ENCODE measurements around the gene LHFPL2. TPM values are rescaled to one million over a fixed set of nuclear protein-coding genes. Genes with fewer than 3 reads are reported as not detected.

LHFPL2 gene
- 11.1 and 11.3 TPM in 2 replicates for total RNA-seq (2012; rRNA removed)
- 5.0 and 6.5 TPM in 2 replicates for polyA plus RNA-seq (2012; rRNA removed)
- polyA plus RNA-seq (2012; cell fraction: cytosol; rRNA removed): 3.8 and 6.1 TPM in 2 replicates
- 4.8 and 12.1 TPM in 2 replicates for polyA plus RNA-seq (2012; cell fraction: nucleus; rRNA removed; ENCODE audit: low replicate concordance)
- percentile 94 among the genes with signal in this experiment for Bru-seq, nascent RNA
- percentile 82 among the genes with signal in this experiment for BruChase-seq, experiment 1, labeled RNA remaining after a 6-hour chase
- percentile 87 among the genes with signal in this experiment for BruChase-seq, experiment 2, labeled RNA remaining after a 2-hour chase
- long read RNA-seq, full-length matches to known transcripts: 34 of 106 reads
- long read RNA-seq, partial matches to known transcripts: 42 of 106 reads
- long read RNA-seq, other reads (novel, unspliced or antisense): 30 of 106 reads

GRCh38 chr5:78648359-78649210 is at the start of gene LHFPL2:
LHFPL2 (minus strand) TSS chr5:78648772; CDS start chr5:78510213, 138,559 bp downstream.
- DNase-seq (peak; percentile 68), ATAC-seq (ENCODE audit: low read depth) (peak; percentile 84)
- peaks cover 10% of the 10 kb centered on the region; the same call in 1 of the 2 replicates for H4K20me1 ChIP-seq (ENCODE audit: insufficient read depth, low read length)
- H4K91ac ChIP-seq (ENCODE audit: insufficient read depth, low read depth, low read length): peak within 1 kb of the TSS; percentile 74; the same call in 1 of the 2 replicates
- H4K5ac ChIP-seq (ENCODE audit: low read depth, low read length): peak within 1 kb of the TSS; percentile 42
- in situ Hi-C loops (cut with MboI; ENCODE audit: low sequenced_read_pairs): no loop called here
- H2BK20ac ChIP-seq (ENCODE audit: low read depth, low read length): peak within 1 kb of the TSS; percentile 16
- H3K14ac ChIP-seq (replicated peaks; ENCODE audit: low read depth, low read length): peak within 1 kb of the TSS; percentile 94
- peak within 1 kb of the TSS; percentile 85 for H3K23ac ChIP-seq (ENCODE audit: low read depth, low read length)
- H3K4me2 ChIP-seq (ENCODE audit: low read depth, low read length): peak within 1 kb of the TSS; percentile 96
- peak within 1 kb of the TSS; percentile 92 for H2AK5ac ChIP-seq (ENCODE audit: low read depth, low read length)
- H3K4me3 ChIP-seq (ENCODE audit: insufficient read depth, low read depth, low read length): peak within 1 kb of the TSS; percentile 95
- intact Hi-C loops (cut with micrococcal nuclease): loop anchor here (1.0 to 5.0 kb wide), 8 partner anchors 56 to 319 kb away; partner anchors contain the start of gene SCAMP1
- peak within 1 kb of the TSS; percentile 87 for H2BK5ac ChIP-seq (ENCODE audit: low read depth, low read length, poor library complexity, severe bottlenecking)
- H2BK15ac ChIP-seq (ENCODE audit: low read depth, low read length): peak within 1 kb of the TSS; percentile 71; the same call in 2 of the 3 replicates
- H3K9me3 ChIP-seq (ENCODE audit: control insufficient read depth, insufficient read depth, low read length): no peaks in the 10 kb centered on the region
- H3K36me3 ChIP-seq (ENCODE audit: control insufficient read depth, insufficient read depth, low read length): peaks cover 2% of the 10 kb centered on the region; the same call in 1 of the 2 replicates
- H3K4me1 ChIP-seq (ENCODE audit: control insufficient read depth, insufficient read depth, low read length): peaks cover 14% of the 10 kb centered on the region
- H2AK9ac ChIP-seq (replicated peaks; ENCODE audit: low read depth, low read length, poor library complexity): peak within 1 kb of the TSS; percentile 90
- H3K4ac ChIP-seq (ENCODE audit: low read depth, low read length): peak within 1 kb of the TSS; percentile 83
- H3K9me1 ChIP-seq (ENCODE audit: insufficient read depth, low read length): peaks cover 9% of the 10 kb centered on the region
- peak within 1 kb of the TSS; percentile 89 for H3K56ac ChIP-seq (ENCODE audit: extremely low read depth, insufficient read depth, low read length)
- peak within 1 kb of the TSS; percentile 96 for H3K27ac ChIP-seq (ENCODE audit: insufficient read depth, low read length)
- BruUV-seq (replicated peaks): no TSS peak
- peak within 1 kb of the TSS; percentile 66 for H3K18ac ChIP-seq (ENCODE audit: low read depth, low read length)
- no peaks in the 10 kb centered on the region for H3K27me3 ChIP-seq (ENCODE audit: control insufficient read depth, insufficient read depth, low read length)
- ChIA-PET CTCF (interaction anchor here (0.6 to 2.0 kb wide), 4 partner anchors 32 to 155 kb away, joined by 3 to 8 read pairs (median 3); no protein-coding TSS in a partner anchor), POLR2A (ENCODE audit: unreplicated experiment) (no interaction called here)
- peak within 1 kb of the TSS; percentile 82 for H2BK120ac ChIP-seq (ENCODE audit: low read depth, low read length)
- peaks cover 17 to 43% of the 10 kb centered on the region in 2 experiments for H3K79me1 ChIP-seq (ENCODE audit: low read depth in 1 of 2, low read length in 2 of 2)
- dilution Hi-C loops (cut with HindIII; ENCODE audit: low sequenced_read_pairs, unreplicated experiment): no loop called here
- H2AFZ ChIP-seq (replicated peaks; ENCODE audit: low read length, poor library complexity): peak within 1 kb of the TSS; percentile 91
- peak within 1 kb of the TSS; percentile 26 to 78 for H4K8ac ChIP-seq (ENCODE audit: low read depth in 2 of 2, low read length in 2 of 2)
- H3K9ac ChIP-seq (ENCODE audit: low read depth, low read length): peak within 1 kb of the TSS; percentile 95
- WGBS, 2 experiments (ENCODE audit: extremely low coverage in 2 of 2, insufficient read length in 1 of 2): 1% methylated on average over 30 of the region's 112 CpGs; no CpG with 5 or more reads in 1 of the 2 experiments
- no peak for TF ChIP-seq ELK1 (IDR thresholded peaks at IDR 0.05; ENCODE audit: borderline replicate concordance, low read depth, low read length)
- no peak for TF ChIP-seq USF2 (IDR thresholded peaks at IDR 0.05; ENCODE audit: low read depth, low read length)
- TF ChIP-seq CTCF (conservative IDR thresholded peaks at IDR 0.05; ENCODE audit: low read depth, low read length): no peak
- TF ChIP-seq CEBPB (IDR thresholded peaks at IDR 0.05; ENCODE audit: low read depth, low read length): no peak
- TF ChIP-seq MAFK (IDR thresholded peaks at IDR 0.05; ENCODE audit: low read depth, low read length): no peak
- peak; percentile 63 for TF ChIP-seq POLR2A (IDR thresholded peaks at IDR 0.05; ENCODE audit: low read depth, low read length)
- no peak for TF ChIP-seq RFX5 (IDR thresholded peaks at IDR 0.05; ENCODE audit: low read depth, low read length)
- no peak for TF ChIP-seq BHLHE40 (IDR thresholded peaks at IDR 0.05; ENCODE audit: low read depth, low read length)
- TF ChIP-seq MXI1 (IDR thresholded peaks at IDR 0.05; ENCODE audit: borderline replicate concordance, low read depth, low read length): no peak
- no peak for TF ChIP-seq RCOR1 (IDR thresholded peaks at IDR 0.05; ENCODE audit: insufficient replicate concordance, low read length)
- no peak for TF ChIP-seq NFE2L2 (IDR thresholded peaks at IDR 0.05; ENCODE audit: low read depth, low read length)

Data from IMR-90 (cell line).